ENCODE data around the gene KLHL26. TPM values are rescaled to one million over a fixed set of nuclear protein-coding genes. Genes with fewer than 3 reads are reported as not detected.

The KLHL26 gene
- total RNA-seq, 1 donor from 2014 or later, result 7.0 TPM

DNA sequence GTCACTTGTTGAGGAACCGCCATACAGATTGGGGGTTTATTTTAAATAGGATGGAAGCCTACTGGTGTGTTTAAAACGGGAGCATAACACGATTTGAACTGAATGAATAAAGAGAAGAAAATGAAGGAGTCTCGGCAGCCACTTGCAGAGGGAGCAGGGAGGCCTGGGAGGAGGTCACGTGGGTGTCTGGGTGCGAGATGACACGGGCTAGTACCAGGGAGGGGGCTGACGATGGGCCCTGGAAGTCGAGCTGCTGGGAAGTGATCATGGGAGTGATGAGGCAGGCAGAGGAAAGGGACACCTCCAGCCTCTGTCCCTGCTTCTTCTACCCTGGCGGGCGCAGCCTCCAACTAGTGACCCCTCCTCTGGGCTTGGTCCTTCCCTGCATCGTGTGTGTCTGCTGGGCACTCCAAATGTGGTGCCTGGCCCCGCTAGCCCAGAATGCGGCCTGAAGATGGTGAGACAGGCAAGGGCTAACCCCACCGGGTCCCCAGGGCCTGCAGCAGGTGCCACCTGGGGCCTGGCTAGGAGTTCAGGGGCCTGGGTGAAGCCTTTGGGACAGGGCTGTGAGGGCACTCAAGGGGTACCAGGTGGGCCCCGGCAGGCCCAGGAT lies 82.1 kb downstream of the KLHL26 start:
- no peak for DNase-seq

DNA sequence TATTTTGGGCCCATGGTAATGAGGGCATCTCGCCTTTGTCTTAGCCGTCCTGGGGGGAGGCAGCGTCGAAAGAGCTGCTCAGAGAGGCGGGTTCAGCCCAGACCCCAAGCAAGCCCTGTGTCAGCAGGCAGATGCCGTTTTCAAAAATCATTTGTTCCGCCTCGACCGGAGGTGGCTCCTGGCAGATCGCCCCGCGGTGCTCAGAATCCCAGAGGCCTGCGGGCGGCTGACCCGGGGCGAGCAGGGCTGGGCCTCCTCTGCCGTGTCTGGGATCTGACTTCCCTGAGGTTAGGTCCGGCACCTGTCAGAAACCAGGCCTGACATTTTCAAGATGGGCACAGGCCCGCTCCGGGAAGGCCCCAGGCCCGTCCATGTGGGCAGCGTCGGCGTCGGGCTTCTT lies 82.7 kb downstream of the KLHL26 start:
- no peak for DNase-seq

Small RNA genes lying within 50 kb of the gene (small RNA-seq; reads per million reads assigned to genes)
- gene RN7SL155P, result not detected

Other genes with a start within 250 kb of the KLHL26 start
- 0.78 TPM for gene LRRC25, start 239.4 kb upstream of the KLHL26 start, total RNA-seq
- gene SSBP4, start 217.6 kb upstream of the KLHL26 start, total RNA-seq, result 75.6 TPM
- gene ISYNA1, start 198.9 kb upstream of the KLHL26 start, total RNA-seq, result 95.1 TPM
- gene ELL, start 115.0 kb upstream of the KLHL26 start, total RNA-seq, result 6.6 TPM
- 118 TPM for gene FKBP8, start 93.5 kb upstream of the KLHL26 start, total RNA-seq
- 16.4 TPM for gene KXD1, start 79.2 kb upstream of the KLHL26 start, total RNA-seq
- gene UBA52, start 65.2 kb upstream of the KLHL26 start, total RNA-seq, result 530 TPM
- 20.0 TPM for gene REX1BD, start 48.2 kb upstream of the KLHL26 start, total RNA-seq
- gene CRLF1, start 30.2 kb upstream of the KLHL26 start, total RNA-seq, result 0.94 TPM
- gene TMEM59L, start 24.2 kb upstream of the KLHL26 start, total RNA-seq, result 34.5 TPM
- gene CRTC1, start 46.7 kb downstream of the KLHL26 start, total RNA-seq, result 6.6 TPM
- not detected for gene COMP, start 154.3 kb downstream of the KLHL26 start, total RNA-seq
- 28.9 TPM for gene UPF1, start 194.9 kb downstream of the KLHL26 start, total RNA-seq

Data from occipital lobe (tissue), 3 donors.